NT2/D1 (cell line): Measurements from ENCODE around the gene PRKCG.

ENCODE experiments used
- DNase-seq: peaks from one replicate; pipeline ENCODE4 v3.0.0-alpha.2; 2011; ENCODE audit warnings: low read depth, low spot score
- H3K27me3 ChIP-seq: 2 replicates; pipeline ENCODE4 v1.6.0; 2011; ENCODE audit warnings: mild to moderate bottlenecking; ENCODE audit not compliant: insufficient read length, insufficient read depth
- H3K36me3 ChIP-seq: 2 replicates; pipeline ENCODE4 v1.6.1; 2011; ENCODE audit warnings: mild to moderate bottlenecking, low read length, mixed read lengths; ENCODE audit not compliant: insufficient read depth, insufficient read length
- H3K4me1 ChIP-seq: 2 replicates; pipeline ENCODE4 v1.5.1; 2011; ENCODE audit not compliant: insufficient read depth, insufficient read length
- H3K4me3 ChIP-seq: 2 replicates; pipeline ENCODE4 v1.5.1; 2011; ENCODE audit warnings: low read depth; ENCODE audit not compliant: insufficient read length
- H3K9ac ChIP-seq: 2 replicates; pipeline ENCODE4 v1.6.0; 2011; ENCODE audit warnings: low read depth; ENCODE audit not compliant: insufficient read length
- H3K9me3 ChIP-seq: 2 replicates; pipeline ENCODE4 v1.5.1; 2011; ENCODE audit warnings: mild to moderate bottlenecking, low read length; ENCODE audit not compliant: insufficient read depth
- SUZ12 ChIP-seq: IDR thresholded peaks from 2 replicates; pipeline ENCODE4 v1.6.1; 2011; ENCODE audit not compliant: insufficient read length, insufficient read depth; ENCODE audit errors: extremely low read depth
- YY1 ChIP-seq: IDR thresholded peaks from 2 replicates; pipeline ENCODE4 v1.6.1; 2011; ENCODE audit not compliant: insufficient read length, insufficient read depth
- ZNF274 ChIP-seq: IDR thresholded peaks from 2 replicates; pipeline ENCODE4 v1.6.1; 2011; ENCODE audit warnings: mild to moderate bottlenecking, low read depth, low read length

PRKCG gene

DNA sequence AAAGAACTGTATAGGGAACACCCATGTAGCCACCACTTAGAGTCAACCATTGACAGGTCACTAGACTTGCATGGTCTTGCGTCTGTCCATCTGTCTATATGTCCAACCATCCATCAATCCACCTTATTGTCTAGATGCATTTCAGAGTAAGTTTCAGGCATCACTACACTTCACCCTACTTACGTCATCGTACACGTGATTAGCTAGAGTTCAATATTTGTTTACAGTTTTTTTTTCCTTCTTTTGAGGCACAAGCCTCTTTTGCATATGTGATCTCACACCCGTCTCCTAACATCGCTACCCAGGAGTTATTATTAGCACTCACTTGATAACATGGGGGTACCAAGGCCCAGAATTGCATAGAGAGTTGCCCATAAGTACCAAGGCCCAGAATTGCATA, 34.0 kb downstream of the PRKCG start:
- H3K27me3 ChIP-seq = peaks cover 7% of the 10 kb centered on the region
- no peak for DNase-seq
- H3K36me3 ChIP-seq = no peaks in the 10 kb centered on the region
- no peak overlapping the region for H3K4me3 ChIP-seq
- no peaks in the 10 kb centered on the region for H3K4me1 ChIP-seq
- no peak overlapping the region for H3K9ac ChIP-seq
- H3K9me3 ChIP-seq = no peaks in the 10 kb centered on the region
- no peak for TF ChIP-seq ZNF274
- TF ChIP-seq YY1 = no peak
- TF ChIP-seq SUZ12 = no peak

DNA sequence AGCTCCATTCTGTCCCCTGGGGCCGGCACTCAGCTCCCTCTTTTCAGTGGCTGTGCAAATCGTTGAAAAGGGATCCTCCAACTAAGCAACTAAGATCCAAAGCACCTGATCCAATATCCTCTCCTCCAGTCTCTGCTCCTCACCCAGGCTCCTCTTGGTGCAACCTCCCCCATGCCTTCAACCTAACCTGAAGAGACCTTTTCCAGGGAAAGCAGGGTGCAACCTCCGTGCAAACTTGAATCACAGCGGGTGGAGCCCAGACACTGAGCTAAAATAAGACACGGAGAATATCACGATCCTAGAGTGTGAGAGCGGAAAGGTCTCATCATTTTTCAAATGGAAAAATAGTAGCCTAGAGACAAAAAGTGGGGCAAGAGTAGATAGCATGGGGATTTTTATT, 35.4 kb downstream of the PRKCG start:
- no peak for DNase-seq
- no peaks in the 10 kb centered on the region for H3K4me1 ChIP-seq
- H3K9me3 ChIP-seq = no peaks in the 10 kb centered on the region
- no peaks in the 10 kb centered on the region for H3K27me3 ChIP-seq
- H3K36me3 ChIP-seq = no peaks in the 10 kb centered on the region
- H3K4me3 ChIP-seq = no peak overlapping the region
- TF ChIP-seq YY1 (no peak), SUZ12 (no peak), ZNF274 (no peak)
- no peak overlapping the region for H3K9ac ChIP-seq

GRCh38 chr19:53927739-53928138, 45.7 kb downstream of the PRKCG start:
- Histone ChIP-seq H3K9ac (no peak overlapping the region), H3K4me3 (no peak overlapping the region), H3K36me3 (no peaks in the 10 kb centered on the region), H3K4me1 (peaks cover 5% of the 10 kb centered on the region), H3K9me3 (no peaks in the 10 kb centered on the region), H3K27me3 (no peaks in the 10 kb centered on the region)
- TF ChIP-seq ZNF274 (no peak), SUZ12 (no peak), YY1 (no peak)
- peak; percentile 87 for DNase-seq

- H3K36me3 ChIP-seq = no peaks in the 10 kb centered on the region
- TF ChIP-seq ZNF274 = no peak
- no peak for TF ChIP-seq SUZ12
- no peak for TF ChIP-seq YY1
- no peaks in the 10 kb centered on the region for H3K27me3 ChIP-seq
- no peak for DNase-seq
- H3K4me1 ChIP-seq = no peaks in the 10 kb centered on the region
- H3K9me3 ChIP-seq = no peaks in the 10 kb centered on the region
- H3K9ac ChIP-seq = no peak overlapping the region
- H3K4me3 ChIP-seq = no peak overlapping the region
These were observed 54.0 kb downstream of the PRKCG start for GRCh38 chr19:53936029-53936428.

GRCh38 chr19:53942001-53942786, 60.2 kb downstream of the PRKCG start:
- H3K36me3 ChIP-seq = no peaks in the 10 kb centered on the region
- peak overlapping the region; percentile 81 for H3K9ac ChIP-seq
- no peaks in the 10 kb centered on the region for H3K27me3 ChIP-seq
- peak; percentile 82 for DNase-seq
- no peaks in the 10 kb centered on the region for H3K9me3 ChIP-seq
- peak overlapping the region; percentile 59 for H3K4me3 ChIP-seq
- no peak for TF ChIP-seq ZNF274
- no peak for TF ChIP-seq SUZ12
- no peak for TF ChIP-seq YY1
- peaks cover 4% of the 10 kb centered on the region for H3K4me1 ChIP-seq

- Histone ChIP-seq H3K27me3 (no peaks in the 10 kb centered on the region), H3K9ac (no peak overlapping the region), H3K36me3 (no peaks in the 10 kb centered on the region), H3K4me1 (peaks cover 4% of the 10 kb centered on the region), H3K9me3 (no peaks in the 10 kb centered on the region), H3K4me3 (no peak overlapping the region)
- no peak for TF ChIP-seq ZNF274
- no peak for TF ChIP-seq YY1
- TF ChIP-seq SUZ12 = no peak
- DNase-seq = no peak
These were observed 62.4 kb downstream of the PRKCG start for GRCh38 chr19:53944416-53944815.

- Histone ChIP-seq H3K9me3 (no peaks in the 10 kb centered on the region), H3K4me1 (peaks cover 4% of the 10 kb centered on the region), H3K9ac (no peak overlapping the region), H3K27me3 (no peaks in the 10 kb centered on the region), H3K4me3 (no peak overlapping the region), H3K36me3 (no peaks in the 10 kb centered on the region)
- DNase-seq = no peak
- no peak for TF ChIP-seq SUZ12
- no peak for TF ChIP-seq YY1
- no peak for TF ChIP-seq ZNF274
These were observed 62.9 kb downstream of the PRKCG start for GRCh38 chr19:53944933-53945332.
